ENCODE measurements around the gene PPP1R10.

The PPP1R10 gene

GRCh38 chr6:30618270-30618797 lies 1.3 kb upstream of the PPP1R10 start:
- no peak for DNase-seq

GRCh38 chr6:30617565-30618269 lies 674 bp upstream of the PPP1R10 start, which contains the start of gene MRPS18B:
Gene MRPS18B, plus strand, starts transcription at chr6:30617840. Its CDS starts 26 bp downstream, at chr6:30617866.
- DNase-seq = peak; percentile 96

- peak; percentile 42 for DNase-seq
Measured at GRCh38 chr6:30615958-30616810, 859 bp downstream of the PPP1R10 start.

- no peak for DNase-seq
Measured at GRCh38 chr6:30615219-30615957, 1.7 kb downstream of the PPP1R10 start.

GRCh38 chr6:30614843-30615218 lies 2.2 kb downstream of the PPP1R10 start:
- peak; percentile 73 for DNase-seq

- no peak for DNase-seq
Measured at GRCh38 chr6:30614044-30614842, 2.8 kb downstream of the PPP1R10 start.

- no peak for DNase-seq
Measured at GRCh38 chr6:30613251-30614043, 3.6 kb downstream of the PPP1R10 start.

- DNase-seq = no peak
Measured at GRCh38 chr6:30612687-30613248, 4.3 kb downstream of the PPP1R10 start.

GRCh38 chr6:30612213-30612612 lies 4.8 kb downstream of the PPP1R10 start:
- DNase-seq = no peak

- no peak for DNase-seq
Measured at GRCh38 chr6:30611856-30612194, 5.2 kb downstream of the PPP1R10 start.

- no peak for DNase-seq
Measured at GRCh38 chr6:30611150-30611855, 5.7 kb downstream of the PPP1R10 start.

GRCh38 chr6:30610065-30610464 lies 7.0 kb downstream of the PPP1R10 start:
- no peak for DNase-seq

- no peak for DNase-seq
Measured at GRCh38 chr6:30603961-30604360, 13.1 kb downstream of the PPP1R10 start.

GRCh38 chr6:30601815-30602641 lies 15.0 kb downstream of the PPP1R10 start:
- DNase-seq = no peak

- DNase-seq = no peak
Measured at GRCh38 chr6:30601436-30601814, 15.6 kb downstream of the PPP1R10 start.

GRCh38 chr6:30600451-30600961 lies 16.5 kb downstream of the PPP1R10 start:
- no peak for DNase-seq

- DNase-seq = no peak
Measured at GRCh38 chr6:30599625-30600324, 17.3 kb downstream of the PPP1R10 start.

- no peak for DNase-seq
Measured at GRCh38 chr6:30598912-30599624, 18.0 kb downstream of the PPP1R10 start.

Data from activated CD4-positive, CD25-positive, alpha-beta regulatory T cell treated with anti-CD3 and anti-CD28 coated beads, Interleukin-2, amount 50 U/mL, for 72 hours (primary cell).